GM13976 (cell line): ENCODE data around the gene ZNF431.

ENCODE experiments used
- DNase-seq: peaks from one replicate; pipeline ENCODE4 v3.0.0; 2012; ENCODE audit warnings: low spot score
- in situ Hi-C: fragments of 300-500 bp; cut with MboI; formaldehyde crosslinking; loops from one replicate; pipeline ENCODE4 v1.12.0; 2022; ENCODE audit warnings: low sequenced_read_pairs, mixed read lengths, inconsistent platforms; ENCODE audit not compliant: unreplicated experiment
- TF ChIP-seq, protein P1 (sequence below): IDR thresholded peaks from 2 replicates; pipeline ENCODE4 v1.5.1; 2012; ENCODE audit warnings: borderline replicate concordance, mild to moderate bottlenecking; ENCODE audit not compliant: insufficient read depth; ENCODE audit errors: extremely low read depth, missing control alignments, control extremely low read depth

ZNF431 gene

GRCh38 chr19:21158523-21159135 is 16.8 kb downstream of the ZNF431 start:
- TF ChIP-seq, protein P1, sequence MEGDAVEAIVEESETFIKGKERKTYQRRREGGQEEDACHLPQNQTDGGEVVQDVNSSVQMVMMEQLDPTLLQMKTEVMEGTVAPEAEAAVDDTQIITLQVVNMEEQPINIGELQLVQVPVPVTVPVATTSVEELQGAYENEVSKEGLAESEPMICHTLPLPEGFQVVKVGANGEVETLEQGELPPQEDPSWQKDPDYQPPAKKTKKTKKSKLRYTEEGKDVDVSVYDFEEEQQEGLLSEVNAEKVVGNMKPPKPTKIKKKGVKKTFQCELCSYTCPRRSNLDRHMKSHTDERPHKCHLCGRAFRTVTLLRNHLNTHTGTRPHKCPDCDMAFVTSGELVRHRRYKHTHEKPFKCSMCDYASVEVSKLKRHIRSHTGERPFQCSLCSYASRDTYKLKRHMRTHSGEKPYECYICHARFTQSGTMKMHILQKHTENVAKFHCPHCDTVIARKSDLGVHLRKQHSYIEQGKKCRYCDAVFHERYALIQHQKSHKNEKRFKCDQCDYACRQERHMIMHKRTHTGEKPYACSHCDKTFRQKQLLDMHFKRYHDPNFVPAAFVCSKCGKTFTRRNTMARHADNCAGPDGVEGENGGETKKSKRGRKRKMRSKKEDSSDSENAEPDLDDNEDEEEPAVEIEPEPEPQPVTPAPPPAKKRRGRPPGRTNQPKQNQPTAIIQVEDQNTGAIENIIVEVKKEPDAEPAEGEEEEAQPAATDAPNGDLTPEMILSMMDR, result no peak
- no peak for DNase-seq
- in situ Hi-C loops, result no loop called here

- TF ChIP-seq, protein P1, result no peak
- DNase-seq, result no peak
- in situ Hi-C loops, result no loop called here
Observed at GRCh38 chr19:21164541-21164940, 22.7 kb downstream of the ZNF431 start.

GRCh38 chr19:21166436-21166835 is 24.6 kb downstream of the ZNF431 start:
- in situ Hi-C loops, result no loop called here
- TF ChIP-seq, protein P1, result no peak
- no peak for DNase-seq

DNA sequence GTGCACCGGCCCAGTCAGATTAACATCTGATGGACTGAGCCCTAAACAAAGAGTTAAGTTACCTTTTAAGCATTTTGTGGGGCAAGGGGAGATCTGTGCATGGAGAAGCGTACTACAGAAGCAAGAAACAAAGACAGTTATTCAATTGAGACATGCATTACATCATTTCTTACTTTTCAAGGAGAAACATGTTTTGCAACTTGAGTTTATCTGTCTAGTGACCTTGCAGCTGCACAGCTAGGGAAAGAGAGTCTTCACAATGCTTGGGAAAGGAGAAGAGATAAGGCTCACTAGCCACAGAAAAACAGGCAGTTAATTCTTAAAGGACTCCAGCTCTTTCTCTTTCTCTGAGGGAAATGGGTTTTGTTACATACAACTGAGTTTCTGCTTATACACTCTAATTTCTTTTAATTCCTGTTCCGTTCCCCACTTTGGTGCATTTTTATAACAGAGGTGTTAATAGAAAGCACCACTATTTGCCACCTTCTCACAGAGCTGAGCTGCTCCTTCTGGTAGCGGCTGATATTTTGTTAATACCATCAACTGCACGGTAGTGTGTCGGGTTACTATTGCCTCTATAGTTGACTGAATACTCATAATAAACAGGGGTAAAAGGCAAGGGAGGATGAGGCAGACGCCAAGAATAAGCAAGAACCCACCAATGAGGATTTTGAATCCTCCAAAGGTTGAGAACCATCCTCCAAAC is 55.9 kb downstream of the ZNF431 start:
- DNase-seq, result no peak
- in situ Hi-C loops, result no loop called here
- TF ChIP-seq, protein P1, result no peak

DNA sequence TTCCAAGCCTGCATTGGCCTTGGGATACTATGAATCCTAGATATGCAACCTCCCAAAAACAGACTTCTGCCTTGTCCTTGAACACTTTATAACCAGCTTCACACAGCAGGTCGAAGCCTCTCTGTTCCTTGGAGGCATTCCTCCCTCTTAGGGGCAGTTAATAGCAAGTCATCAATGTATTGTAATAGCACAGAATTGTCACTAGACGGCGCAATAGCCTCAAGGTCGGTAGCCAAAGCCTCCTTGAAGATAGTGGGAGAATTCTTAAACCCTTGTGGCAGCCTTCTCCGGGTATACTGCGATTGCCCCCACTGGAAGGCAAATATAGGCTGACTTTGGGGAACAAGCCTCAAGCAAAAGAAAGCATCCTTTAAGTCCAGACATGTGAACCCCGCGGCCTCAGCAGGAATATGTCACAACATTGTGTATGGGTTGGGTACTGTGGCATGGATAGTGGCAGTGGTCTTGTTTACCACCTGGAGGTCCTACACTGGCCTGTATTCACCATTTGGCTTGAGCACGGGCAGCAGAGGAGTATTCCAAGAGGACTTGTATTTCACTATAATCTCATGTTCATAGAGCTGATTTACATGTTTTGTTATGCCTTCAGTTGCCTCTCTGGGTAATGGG is 61.1 kb downstream of the ZNF431 start:
- TF ChIP-seq, protein P1, result peak; percentile 18
- in situ Hi-C loops, result no loop called here
- DNase-seq, result peak; percentile 6

GRCh38 chr19:21210037-21210621 is 68.3 kb downstream of the ZNF431 start:
- TF ChIP-seq, protein P1, result no peak
- no peak for DNase-seq
- in situ Hi-C loops, result no loop called here
